ENCODE measurements around the gene PBXIP1. TPM values are rescaled to one million over a fixed set of nuclear protein-coding genes. Genes with fewer than 3 reads are reported as not detected.
"Not testable (repeated sequence)": the region's sequence is repeated elsewhere in the genome, so short reads cannot be mapped to it uniquely, and the experiment has no call there.

Gene PBXIP1
- total RNA-seq, 4 donors from 2014 or later = 52.5 to 120 (median 97.9) TPM

DNA sequence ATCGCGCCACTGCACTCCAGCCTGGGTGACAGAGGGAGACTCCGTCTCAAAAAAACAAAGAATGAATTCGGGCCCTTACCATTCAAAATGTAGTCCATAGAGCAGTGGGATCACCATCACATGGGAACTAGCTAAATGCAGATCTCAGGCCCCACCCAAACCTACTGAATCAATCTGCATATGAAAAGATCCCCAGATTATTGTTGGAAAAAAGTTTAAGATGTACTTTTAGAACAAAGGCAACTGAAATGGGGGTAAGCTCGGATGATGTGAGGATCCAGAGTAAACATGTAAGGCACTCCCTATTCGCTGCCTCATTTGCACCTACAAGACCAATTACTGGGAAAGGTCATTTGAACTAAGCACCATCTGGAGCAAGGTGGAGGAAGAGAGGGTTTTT lies 26.4 kb upstream of the PBXIP1 start:
- peaks cover 3 to 24% (median 13%) of the 10 kb centered on the region in 4 donors for H3K4me1 ChIP-seq
- 63 to 65% methylated on average over 6 of the region's 6 CpGs for WGBS, 2 donors
- peak overlapping the region in 3 of 4 donors; percentile 49 to 86 (median 74) for H3K4me3 ChIP-seq
- DNase-seq (ENCODE audit: low spot score in 2 of 2) = no peak
- H3K27me3 ChIP-seq = no peaks in the 10 kb centered on the region
- H3K27ac ChIP-seq = peak overlapping the region in 2 of 4 donors; percentile 7 to 85
- H3K36me3 ChIP-seq = peaks cover 0 to 17% (median 0%) of the 10 kb centered on the region in 3 donors
- H3K9me3 ChIP-seq = no peaks in the 10 kb centered on the region
- TF ChIP-seq, protein P1, sequence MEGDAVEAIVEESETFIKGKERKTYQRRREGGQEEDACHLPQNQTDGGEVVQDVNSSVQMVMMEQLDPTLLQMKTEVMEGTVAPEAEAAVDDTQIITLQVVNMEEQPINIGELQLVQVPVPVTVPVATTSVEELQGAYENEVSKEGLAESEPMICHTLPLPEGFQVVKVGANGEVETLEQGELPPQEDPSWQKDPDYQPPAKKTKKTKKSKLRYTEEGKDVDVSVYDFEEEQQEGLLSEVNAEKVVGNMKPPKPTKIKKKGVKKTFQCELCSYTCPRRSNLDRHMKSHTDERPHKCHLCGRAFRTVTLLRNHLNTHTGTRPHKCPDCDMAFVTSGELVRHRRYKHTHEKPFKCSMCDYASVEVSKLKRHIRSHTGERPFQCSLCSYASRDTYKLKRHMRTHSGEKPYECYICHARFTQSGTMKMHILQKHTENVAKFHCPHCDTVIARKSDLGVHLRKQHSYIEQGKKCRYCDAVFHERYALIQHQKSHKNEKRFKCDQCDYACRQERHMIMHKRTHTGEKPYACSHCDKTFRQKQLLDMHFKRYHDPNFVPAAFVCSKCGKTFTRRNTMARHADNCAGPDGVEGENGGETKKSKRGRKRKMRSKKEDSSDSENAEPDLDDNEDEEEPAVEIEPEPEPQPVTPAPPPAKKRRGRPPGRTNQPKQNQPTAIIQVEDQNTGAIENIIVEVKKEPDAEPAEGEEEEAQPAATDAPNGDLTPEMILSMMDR (IDR thresholded peaks at IDR 0.05) = no peak
- TF ChIP-seq EP300 (IDR thresholded peaks at IDR 0.05) (no peak), POLR2A (IDR thresholded peaks at IDR 0.05) (no peak)

DNA sequence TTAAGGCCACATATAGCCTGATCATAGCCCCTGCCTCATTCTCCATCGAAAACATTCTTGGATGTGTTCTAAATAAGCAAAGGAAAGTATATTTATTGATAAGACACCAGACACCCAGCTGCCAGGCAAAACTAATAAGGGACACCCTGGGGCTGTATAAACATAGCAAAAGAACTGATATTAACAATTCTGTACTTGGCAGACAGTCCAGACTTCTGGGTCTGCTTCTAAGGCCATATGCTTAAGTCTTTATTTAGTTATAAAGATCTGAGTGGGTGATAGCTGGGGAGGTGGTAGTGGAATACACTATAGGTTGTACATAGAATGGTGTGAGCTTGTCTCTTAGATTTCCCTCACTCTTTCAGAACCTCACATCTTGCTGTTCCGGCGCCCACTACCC lies 22.5 kb upstream of the PBXIP1 start:
- Histone ChIP-seq H3K4me3 (no peak overlapping the region), H3K36me3 (peaks cover 0 to 5% (median 0%) of the 10 kb centered on the region in 3 donors), H3K27me3 (no peaks in the 10 kb centered on the region), H3K4me1 (peaks cover 0 to 25% (median 7%) of the 10 kb centered on the region in 4 donors), H3K27ac (no peak overlapping the region), H3K9me3 (no peaks in the 10 kb centered on the region)
- DNase-seq (ENCODE audit: low spot score in 2 of 2) = no peak
- TF ChIP-seq EP300 (IDR thresholded peaks at IDR 0.05) = no peak
- TF ChIP-seq, protein P1 (IDR thresholded peaks at IDR 0.05) = no peak
- no peak for TF ChIP-seq POLR2A (IDR thresholded peaks at IDR 0.05)
- 95% methylated on average over 3 of the region's 3 CpGs for WGBS, 2 donors

DNA sequence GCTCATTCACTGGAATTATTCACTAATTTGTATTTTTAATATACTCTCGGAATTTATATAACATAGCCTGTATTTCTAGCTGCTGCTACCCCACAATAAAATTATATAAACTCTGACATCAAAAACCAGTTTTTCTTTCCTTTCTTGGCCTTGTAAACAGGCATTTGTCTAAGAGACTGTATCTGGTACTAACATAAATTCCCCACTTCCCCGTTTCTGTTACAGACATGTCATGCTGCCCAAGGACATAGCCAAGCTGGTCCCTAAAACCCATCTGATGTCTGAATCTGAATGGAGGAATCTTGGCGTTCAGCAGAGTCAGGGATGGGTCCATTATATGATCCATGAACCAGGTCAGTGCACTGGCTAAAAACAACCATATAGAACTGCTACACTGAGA lies 21.9 kb upstream of the PBXIP1 start:
- WGBS, 2 donors = 69 to 79% methylated on average over 3 of the region's 3 CpGs

DNA sequence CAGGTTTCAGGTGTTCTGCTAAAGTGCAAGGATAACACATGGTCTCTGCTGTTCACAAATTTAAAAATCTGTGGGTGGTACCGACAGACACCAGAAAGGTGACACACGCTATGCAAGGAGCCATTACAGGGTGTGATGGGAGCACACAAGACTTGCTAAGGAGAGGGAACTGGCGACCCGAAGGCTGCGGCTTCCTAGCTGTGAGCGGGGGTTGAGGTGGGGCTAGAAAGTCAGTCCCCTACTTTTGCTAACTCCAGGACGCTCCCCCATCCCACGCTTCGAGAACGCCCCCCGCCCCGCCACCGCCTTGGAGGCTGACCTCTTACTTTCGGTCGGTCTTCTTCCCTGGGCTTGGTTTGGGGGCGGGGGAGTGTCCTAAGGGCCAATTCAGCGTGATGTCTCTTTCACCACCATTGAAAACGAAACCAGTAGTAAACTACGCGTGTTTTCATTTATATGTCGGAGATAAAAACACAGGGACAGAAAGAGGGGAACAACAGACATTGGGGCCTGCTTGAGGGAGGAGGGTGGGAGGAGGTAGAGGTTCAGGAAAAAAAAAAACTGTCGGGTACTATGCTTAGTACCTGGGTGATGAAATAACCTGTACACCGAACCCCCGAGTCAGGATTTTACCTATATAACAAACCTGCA lies 19.6 kb upstream of the PBXIP1 start:
- no peaks in the 10 kb centered on the region for H3K9me3 ChIP-seq
- peaks cover 0 to 45% (median 31%) of the 10 kb centered on the region in 4 donors for H3K4me1 ChIP-seq
- no peaks in the 10 kb centered on the region for H3K27me3 ChIP-seq
- 1% methylated on average over 24 of the region's 24 CpGs for WGBS, 2 donors
- H3K4me3 ChIP-seq = peak overlapping the region; percentile 45 to 80 (median 70)
- peaks cover 0 to 5% (median 0%) of the 10 kb centered on the region in 3 donors for H3K36me3 ChIP-seq
- DNase-seq (ENCODE audit: low spot score in 2 of 2) = peak; percentile 37 to 58
- peak overlapping the region; percentile 84 to 100 (median 98) for H3K27ac ChIP-seq
- TF ChIP-seq POLR2A (IDR thresholded peaks at IDR 0.05) (no peak), EP300 (IDR thresholded peaks at IDR 0.05) (no peak)
- TF ChIP-seq, protein P1 (IDR thresholded peaks at IDR 0.05) = no peak

More for the DNA sequence above, 21.9 kb upstream of the PBXIP1 start:
- H3K27ac ChIP-seq; H3K4me3 ChIP-seq; H3K9me3 ChIP-seq; H3K27me3 ChIP-seq; H3K36me3 ChIP-seq; DNase-seq (ENCODE audit: low spot score in 2 of 2): not testable (repeated sequence)
- H3K4me1 ChIP-seq = peaks cover 0 to 30% (median 13%) of the 10 kb centered on the region in 4 donors

DNA sequence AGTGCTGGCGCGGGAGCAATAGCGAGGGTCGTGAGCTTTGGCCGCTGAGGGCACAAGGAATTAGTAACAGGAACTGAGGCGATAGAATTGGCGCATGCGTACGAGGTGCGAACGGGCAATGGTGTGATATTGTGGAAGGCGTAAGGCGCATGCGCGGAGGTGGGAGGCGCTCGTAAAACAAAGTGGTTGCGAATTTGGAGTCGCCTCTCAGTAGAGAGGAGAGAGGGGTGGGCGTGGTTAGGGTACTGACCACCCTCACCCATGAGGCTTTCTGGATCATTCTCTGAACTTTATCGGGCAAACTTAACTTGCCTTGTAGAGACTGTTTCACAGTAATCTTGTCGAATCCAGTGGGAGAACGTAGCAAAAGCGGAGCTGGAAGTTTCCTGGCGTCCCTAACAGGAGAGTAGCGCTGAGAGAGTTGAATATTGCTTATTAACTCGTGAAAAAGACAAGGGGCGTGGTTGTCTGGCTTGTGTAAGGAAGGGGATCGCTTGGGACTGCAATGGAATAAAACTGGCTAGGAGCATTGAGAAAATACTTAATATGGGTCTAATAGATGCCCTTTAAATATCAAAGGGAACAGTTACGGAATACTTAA lies 19.0 kb upstream of the PBXIP1 start:
- TF ChIP-seq POLR2A (IDR thresholded peaks at IDR 0.05) = peak; percentile 35 to 86
- peak in 1 of 2 donors; percentile 87 for TF ChIP-seq EP300 (IDR thresholded peaks at IDR 0.05)
- TF ChIP-seq, protein P1 (IDR thresholded peaks at IDR 0.05) = peak in 1 of 5 experiments; percentile 33
- peaks cover 0 to 51% (median 37%) of the 10 kb centered on the region in 4 donors for H3K4me1 ChIP-seq
- peak overlapping the region; percentile 84 to 100 (median 98) for H3K27ac ChIP-seq
- H3K9me3 ChIP-seq = no peaks in the 10 kb centered on the region
- peaks cover 0 to 5% (median 0%) of the 10 kb centered on the region in 3 donors for H3K36me3 ChIP-seq
- peak overlapping the region; percentile 45 to 80 (median 70) for H3K4me3 ChIP-seq
- DNase-seq (ENCODE audit: low spot score in 2 of 2) = peak; percentile 85 to 89
- 0% methylated on average over 30 of the region's 30 CpGs for WGBS, 2 donors
- no peaks in the 10 kb centered on the region for H3K27me3 ChIP-seq
